NOMO-1 (cell line): ENCODE results near the gene NPIPA5.
"Not testable (repeated sequence)": the region's sequence is repeated elsewhere in the genome, so short reads cannot be mapped to it uniquely, and the experiment has no call there.

Source experiments
- DNase-seq, 2 experiments: peaks; one replicate each; lab custom pipeline; 2025; ENCODE audit not compliant: unreplicated experiment in 2 of 2; lab: John Stamatoyannopoulos, UW

The NPIPA5 gene

DNA sequence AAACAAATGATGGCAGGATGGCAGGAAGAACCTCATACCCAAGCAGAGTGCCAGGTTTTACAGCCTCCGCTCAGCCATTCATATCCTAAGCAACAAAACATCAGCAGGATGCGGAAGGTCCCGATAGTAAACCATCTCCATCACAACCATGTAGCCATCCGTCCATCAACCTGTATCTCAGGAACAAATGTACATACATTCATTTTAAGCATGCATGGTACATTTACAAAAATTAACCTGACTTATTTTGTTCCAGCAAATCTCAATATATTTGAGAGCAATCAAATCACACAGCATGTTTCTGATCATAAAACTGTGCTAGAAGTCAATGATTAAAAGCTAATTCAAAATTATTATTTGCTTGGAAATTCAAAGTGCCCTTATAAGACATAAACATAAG, at the start of gene NPIPA5:
NPIPA5 (minus strand) TSS at position 101 of the 400 bp plus-strand sequence; CDS start at position 101, 0 bp downstream.
- DNase-seq, result not testable (repeated sequence)

DNA sequence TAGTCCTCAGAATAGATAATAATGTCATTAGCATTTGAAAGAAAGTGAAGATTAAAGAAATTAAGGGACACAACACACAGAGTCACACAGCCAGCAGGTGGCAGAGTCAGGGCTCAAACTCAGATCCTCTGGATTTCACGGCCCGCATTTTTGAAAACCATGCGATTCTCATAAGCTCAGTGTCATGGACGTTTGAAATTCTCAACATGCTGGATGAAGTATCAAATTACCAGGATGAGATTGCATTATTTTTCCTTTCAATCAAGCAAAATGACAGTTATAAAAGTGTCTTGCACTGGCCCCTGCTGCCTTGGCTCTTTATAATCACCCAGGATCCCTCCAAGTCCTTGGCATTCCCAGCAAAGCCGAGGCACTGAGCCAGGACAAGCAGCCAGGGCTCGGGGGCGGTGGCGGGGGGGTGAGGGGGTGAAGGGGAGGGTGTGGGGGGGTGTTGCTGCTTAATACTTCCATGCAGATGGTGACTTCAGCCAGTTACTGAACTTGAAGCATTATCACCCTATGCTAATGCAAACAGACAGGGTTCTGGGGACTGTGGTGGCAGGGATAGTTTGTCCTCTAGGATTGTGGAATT, 49.6 kb upstream of the NPIPA5 start:
- DNase-seq, result peak in 1 of 2 experiments; percentile 19

DNA sequence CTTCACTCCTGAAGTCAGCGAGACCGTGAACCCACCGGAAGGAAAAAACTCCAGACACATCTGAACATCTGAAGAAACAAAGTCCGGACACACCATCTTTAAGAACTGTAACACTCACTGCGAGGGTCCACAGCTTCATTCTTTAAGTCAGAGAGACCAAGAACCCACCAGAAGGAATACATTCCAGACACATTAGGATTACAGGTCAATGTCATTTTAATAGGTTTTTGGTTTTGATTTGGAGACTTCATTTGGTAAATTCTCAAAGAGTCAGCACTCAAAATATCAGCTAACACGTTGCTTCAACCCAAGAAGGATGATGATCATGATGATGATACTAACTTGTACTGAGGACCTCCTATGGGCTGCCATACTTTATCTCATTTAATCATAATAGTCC, 48.7 kb upstream of the NPIPA5 start:
- no peak for DNase-seq

DNA sequence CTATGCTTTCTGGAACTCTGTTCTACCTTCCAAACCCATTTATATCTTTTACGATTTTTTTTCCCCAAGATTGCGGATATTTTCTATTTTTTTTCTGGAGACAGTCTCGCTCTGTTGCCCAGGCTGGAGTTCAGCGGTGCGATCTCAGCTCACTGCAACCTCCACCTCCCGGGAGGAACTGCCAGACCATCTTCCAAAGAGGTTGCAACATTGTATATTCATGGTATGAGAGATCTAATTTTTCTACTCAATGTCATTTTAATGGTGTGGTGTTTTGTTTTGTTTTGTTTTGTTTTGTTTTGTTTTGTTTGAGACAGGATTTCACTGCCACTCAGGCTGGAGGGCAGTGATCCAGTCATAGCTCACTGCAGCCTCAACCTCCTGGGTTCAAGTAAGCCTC, 47.8 kb upstream of the NPIPA5 start:
- DNase-seq, result no peak

DNA sequence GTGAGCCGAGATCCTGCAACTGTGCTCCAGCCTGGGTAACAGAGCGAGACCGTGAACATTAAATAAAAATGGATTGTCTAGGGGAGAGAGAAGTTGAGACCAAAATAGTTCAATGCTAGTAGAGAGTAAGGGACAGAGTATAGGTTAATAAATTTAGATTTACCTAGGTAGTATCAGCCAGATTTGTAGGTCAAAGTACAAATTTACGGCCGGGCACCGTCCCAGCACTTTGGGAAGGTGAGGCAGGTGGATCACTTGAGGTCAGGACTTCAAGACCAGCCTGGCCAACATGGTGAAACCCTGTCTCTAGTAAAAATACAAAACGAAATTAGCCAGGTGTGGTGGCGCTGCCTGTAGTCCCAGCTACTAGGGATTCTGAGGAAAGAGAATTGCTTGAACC, 44.1 kb upstream of the NPIPA5 start:
- DNase-seq, result no peak

DNA sequence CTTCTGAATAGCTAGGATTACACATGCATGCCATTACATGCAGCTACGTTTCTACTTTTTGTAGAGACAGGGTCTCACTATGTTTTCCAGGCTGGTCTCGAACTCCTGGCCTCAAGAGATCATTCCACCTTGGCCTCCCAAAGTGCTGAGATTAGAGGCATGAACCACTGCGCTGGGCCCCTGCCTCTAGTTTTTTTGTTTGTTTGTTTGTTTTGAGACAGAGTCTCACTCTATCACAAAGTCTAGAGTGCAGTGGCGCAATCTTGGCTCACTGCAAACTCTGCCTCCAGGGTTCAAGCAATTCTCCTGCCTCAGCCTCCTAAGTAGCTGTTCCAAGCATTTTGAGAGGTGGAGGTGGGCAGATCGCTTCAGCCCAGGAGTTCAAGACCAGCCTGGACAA, 43.6 kb upstream of the NPIPA5 start:
- DNase-seq, result not testable (repeated sequence)

DNA sequence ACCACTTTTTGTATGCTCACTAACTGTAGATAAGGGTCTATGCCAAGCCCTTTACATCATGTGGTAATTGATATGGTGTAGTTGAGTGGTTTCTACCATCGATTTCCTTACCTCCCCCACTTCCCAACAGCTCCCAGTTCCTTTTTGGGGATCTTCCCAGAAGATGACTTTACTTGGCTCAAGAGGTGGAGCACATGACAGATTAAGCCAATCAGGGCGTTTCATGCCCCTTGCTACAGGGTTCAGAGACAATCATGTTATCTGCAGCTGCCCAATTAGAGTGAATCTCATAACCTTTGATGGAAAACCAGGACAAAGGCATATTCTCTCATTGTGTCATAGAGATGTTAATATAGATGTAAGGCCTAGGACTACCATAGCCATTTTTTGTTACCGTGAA, 40.1 kb upstream of the NPIPA5 start:
- DNase-seq, result no peak

DNA sequence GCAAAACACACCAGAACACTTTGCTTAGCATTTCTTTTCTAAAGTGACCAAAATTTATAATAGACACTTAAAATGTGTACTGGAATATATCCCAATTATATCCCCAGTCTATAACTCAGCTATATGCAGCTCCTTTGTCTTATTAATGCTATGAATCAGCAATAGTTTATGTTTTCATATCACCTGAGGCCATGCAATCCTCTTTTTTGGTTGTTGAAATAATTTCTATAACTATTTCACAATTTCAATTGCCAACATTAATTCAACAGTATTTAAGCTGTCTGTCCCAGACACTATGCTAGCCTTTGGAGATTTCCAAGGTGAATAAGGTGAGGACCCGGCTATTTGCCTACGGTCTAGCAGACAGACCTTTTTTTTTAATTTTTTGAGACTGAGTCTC, 39.1 kb upstream of the NPIPA5 start:
- no peak for DNase-seq

DNA sequence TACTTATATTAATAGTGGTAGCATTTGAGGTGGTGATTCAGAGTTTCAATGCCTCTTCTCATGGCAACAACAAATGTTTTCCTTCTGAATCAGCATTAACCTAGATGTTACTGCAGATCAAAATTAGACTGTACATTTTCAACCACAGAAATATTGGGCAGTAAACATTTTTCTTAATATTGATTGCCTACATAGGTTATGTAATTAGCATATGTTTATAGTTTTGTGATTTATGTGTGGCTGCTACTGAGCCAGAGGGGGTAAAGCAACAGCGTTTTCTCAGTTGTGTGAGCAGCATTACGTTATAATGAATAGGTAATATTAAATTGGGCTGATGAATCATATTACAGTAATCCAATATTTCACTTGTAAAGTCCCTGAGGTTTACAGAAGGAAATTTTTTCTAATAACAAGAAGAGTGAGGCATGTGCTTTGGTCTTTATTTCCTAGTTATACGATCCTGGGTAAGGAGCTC, 37.5 kb upstream of the NPIPA5 start:
- no peak for DNase-seq

DNA sequence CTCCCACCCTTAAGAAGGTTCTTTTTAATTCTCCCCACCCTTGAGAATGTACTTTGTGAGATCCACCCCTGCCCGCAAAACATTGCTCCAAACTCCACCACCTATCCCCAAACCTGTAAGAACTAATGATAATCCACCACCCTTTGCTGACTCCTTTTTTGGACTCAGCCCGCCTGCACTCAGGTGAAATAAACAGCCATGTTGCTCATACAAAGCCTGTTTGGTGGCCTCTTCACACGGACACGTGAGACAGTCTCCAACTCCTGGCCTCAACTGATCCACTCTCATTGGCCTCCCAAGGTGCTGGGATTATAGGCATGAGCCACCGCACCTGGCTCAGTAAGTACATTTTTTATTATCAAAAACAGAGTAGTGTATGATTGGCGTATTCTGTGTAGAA, 31.4 kb upstream of the NPIPA5 start:
- DNase-seq, result not testable (repeated sequence)

DNA sequence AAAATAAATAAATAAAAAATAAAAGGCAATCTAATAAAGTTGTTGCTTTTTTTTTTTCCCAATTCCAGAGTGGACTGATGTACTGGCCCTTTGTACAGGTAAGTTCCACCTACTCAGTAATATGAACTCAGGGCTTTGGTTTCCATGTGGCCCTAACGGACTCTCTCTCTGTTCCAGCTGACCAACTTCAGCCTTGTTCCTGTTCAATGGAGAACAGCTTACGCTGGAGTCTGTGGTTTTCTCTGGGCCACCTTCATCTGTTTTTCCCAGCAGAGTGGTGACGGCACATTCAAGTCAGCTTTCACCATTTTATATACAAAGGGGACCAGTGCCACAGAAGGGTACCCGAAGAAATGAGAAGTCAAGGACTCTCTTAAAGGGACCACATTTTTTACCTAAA, 29.7 kb upstream of the NPIPA5 start:
- DNase-seq, result not testable (repeated sequence)

DNA sequence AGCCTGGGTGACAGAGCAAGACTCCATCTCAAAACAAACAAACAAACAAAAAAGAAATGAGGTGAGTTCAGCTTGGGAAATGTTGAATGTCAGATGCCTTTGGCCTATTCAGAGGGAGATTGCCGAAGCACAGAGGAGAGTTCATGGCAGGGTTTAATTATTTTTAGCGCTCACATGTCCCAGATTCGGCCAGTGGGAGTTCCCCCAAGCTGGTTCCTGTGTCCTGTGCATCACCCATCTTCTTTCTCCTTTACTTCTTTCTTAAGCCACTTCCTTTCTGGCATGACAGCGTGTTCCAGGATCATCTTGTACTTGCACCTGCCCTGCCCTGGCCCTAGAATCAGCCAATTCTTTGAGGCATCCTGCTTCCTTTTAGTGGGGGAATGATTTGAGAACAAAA, 26.7 kb upstream of the NPIPA5 start:
- DNase-seq, result no peak

DNA sequence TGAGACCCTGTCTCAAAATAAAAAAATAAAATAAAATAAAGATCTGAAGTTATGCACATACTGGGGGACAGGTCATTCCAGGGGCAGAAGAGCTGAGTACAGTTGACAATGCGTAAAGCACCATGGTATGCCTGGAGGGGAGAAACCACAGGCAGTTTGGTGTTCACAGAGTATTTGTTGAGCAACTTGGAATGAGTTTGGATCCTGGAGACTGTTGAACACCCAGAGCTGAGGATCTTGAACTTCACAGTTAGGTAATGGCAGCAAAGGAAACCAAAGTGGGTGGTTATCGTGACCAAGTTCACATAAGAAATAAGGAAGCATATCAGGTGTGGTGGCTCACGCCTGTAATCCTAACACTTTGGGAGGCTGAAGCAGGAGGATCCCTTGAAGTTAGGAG, 26.0 kb upstream of the NPIPA5 start:
- not testable (repeated sequence) for DNase-seq

DNA sequence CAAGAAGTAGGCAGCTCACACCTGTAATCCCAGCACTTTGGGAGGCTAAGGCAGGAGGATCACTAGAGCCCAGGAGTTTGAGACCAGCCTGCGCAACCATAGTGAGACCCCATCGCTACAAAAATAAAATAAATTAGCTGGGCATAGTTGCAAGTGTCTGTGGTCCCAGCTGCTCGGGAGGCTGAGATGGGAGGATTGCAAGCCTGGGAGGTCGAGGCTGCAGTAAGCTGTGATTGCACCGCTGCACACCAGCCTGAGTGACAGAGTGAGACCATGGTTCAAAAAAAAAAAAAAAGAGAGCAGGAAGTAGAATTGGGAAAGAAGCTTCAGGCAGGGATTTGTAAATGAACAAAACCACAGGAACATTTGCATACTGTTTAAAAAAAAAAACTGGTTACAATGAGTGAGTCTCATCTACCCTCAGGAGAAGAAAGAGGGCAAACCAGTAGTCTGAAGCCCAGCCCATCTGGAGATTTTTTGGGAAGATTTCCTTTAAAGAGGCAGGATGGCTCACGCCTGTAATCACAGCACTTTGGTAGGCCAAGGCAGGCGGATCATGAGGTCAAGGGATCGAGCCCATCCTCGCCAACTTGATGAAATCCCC, 25.4 kb upstream of the NPIPA5 start:
- DNase-seq, result peak; percentile 28 to 40

DNA sequence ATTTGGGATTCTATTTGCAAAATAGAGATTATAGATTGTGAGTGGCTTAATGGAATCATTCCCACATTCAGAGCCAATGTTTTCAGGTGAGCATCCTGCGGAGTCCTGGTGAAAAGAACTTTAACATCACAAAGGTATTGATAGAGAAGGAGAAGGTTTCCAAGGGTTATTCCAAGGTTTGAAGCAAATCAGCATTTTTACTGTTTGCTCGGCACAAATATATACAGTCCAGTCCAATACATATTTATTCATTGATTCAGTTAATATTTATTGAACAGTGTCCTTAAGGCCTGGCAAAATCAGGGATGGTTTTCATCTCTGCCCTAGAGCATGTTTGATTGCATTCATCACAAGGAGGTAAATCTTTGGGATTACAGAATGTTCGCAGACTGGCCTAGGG, 23.9 kb upstream of the NPIPA5 start:
- no peak for DNase-seq

DNA sequence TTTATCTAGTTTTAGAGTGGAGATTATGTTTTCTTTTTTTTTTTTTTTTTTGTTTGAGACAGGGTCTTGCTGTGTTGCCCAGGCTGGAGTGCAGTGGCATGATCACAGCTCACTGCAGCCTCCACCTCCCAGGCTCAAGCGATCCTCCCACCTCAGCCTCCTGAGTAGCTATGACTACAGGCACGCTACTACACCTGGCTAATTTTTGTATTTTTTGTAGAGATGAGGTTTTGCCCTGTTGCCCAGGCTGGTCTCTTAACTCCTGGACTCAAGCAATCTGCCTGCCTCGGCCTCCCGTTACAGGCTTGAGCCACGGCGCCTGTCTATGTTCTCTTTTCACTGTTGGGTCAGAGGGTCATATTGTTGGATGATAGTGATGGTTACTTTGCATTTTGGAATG, 22.2 kb upstream of the NPIPA5 start:
- DNase-seq, result not testable (repeated sequence)

DNA sequence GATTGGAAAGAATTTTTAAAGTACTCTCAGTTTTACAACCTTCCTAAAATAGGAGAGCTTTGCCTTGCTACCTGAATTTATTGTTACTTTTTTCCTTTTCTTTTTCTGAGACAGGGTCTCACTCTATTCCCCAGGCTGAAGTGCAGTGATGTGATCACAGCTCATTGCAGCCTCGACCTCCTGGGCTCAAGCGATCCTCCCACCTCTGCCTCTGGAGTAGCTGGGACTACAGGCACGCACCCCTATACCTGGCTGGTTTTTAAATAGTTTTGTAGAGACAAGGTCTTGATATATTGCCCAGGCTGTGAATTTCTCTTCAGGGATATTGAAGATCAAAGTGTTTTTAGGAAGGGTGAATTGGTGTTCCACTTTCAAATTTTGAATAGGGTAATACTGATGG, 21.2 kb upstream of the NPIPA5 start:
- no peak for DNase-seq

DNA sequence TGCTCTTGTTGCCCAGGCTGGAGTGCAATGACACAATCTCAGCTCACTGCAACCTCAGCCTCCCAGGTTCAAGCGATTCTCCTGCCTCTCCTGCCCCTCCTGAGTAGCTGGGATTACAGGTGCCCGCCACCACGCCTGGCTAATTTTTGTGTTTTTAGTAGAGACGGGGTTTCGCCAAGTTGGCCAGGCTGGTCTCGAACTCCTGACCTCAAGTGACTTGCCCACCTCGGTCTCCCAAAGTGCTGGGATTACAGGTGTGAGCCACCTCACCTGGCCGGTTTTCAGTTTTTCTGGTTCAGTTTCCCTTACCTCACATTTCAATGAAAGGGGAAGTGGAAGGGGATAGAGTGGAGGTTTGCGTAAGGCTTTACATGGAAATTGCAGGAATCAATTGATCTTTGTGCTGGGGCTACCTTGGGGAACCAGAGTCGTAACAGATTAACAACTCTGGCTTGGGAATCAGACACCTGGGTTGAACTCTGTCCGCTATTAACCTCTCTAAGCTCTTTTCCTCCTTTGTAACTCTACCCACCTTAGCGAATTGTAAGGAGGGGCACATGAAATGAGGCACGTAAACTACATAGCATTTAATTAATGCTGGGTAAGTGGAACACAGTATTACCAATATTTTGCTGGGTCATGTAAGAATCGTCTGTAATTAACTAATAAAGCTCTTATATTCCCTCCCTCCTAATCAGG, 20.7 kb upstream of the NPIPA5 start:
- DNase-seq, result peak in 1 of 2 experiments; percentile 2

DNA sequence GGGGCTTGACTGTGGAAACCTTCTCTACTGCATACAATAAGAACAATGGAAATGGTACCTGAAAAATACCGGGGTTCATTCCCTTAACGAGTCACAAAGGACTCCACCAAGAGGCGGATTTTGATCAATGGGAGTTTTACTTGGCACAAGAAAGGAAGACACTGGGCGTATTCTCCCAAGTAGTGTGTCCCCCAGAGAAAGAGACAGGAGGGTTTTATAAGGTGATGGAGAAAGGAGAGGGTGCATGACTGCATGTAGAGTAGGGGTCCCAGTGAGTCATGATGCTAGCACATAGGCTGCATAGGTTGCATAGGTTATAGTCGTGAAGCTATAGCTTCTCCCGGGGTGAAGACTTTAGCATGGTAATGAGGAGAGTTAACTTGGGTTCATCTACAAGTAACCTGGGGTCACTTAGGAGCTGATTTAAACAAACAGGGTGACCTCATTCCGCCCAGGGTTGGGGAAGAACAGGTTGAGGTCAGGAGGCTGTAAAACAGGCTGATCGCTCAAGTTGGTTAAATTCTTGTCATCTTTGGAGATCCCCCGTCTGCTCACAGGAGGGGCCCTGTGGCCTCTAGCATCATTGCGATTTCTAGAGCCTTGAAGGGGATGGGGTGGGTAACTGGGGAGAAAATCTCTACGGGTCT, 19.0 kb upstream of the NPIPA5 start:
- no peak for DNase-seq

DNA sequence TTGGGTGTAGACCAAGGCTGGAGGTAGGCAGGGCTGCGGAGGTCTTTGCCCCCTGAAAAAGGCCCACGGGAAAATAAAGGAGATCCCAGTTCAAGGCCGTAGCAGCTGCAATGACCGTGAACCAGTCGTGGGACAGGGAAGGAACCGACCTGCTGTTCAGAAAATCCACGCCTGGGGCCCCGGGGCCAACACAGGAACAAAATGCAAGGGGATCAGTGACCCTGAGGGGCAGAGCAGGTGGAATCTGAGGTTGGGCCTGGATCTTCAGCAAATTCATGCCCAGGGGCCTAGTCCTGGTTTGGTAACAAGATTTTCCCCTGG, 18.4 kb upstream of the NPIPA5 start:
- DNase-seq, result not testable (repeated sequence)

DNA sequence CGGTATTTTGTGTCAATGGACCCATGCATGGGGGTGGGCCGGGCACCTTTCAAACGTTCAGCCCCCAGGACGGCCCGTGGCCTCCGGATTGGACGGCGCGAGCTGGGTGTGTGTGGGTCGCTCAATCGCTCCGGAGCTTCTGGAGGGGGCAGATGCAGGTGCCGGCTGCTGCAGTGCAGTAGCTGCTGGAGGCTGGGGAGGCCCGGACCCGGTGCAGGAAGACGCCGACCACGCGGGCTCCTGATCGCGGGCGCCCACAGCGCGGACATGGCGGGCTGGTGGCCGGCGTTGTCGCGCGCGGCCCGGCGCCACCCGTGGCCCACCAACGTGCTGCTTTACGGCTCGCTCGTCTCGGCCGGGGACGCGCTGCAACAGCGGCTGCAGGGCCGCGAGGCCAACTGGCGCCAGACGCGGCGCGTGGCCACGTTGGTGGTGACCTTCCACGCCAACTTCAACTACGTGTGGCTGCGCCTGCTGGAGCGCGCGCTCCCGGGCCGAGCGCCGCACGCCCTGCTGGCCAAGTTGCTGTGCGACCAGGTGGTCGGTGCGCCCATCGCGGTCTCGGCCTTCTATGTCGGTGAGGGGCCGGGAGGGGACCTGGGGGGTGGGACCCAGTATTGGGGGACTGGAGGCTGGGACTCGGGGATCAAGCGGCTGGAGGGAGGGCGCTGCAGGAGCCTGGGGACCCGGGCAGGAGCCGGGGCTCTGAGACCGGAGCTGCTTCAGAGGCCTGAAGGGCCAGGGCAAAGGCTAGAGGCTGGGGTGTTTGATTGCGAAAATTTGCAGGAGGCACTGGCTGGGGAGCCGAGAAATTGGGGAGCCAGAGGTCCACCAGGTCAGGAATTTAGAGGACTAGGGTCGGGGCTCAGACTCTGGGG, 17.8 kb upstream of the NPIPA5 start, which contains the start of gene MPV17L:
MPV17L (plus strand) TSS at position 124 of the 878 bp plus-strand sequence; CDS start at position 268, 144 bp downstream.
- peak; percentile 49 to 59 for DNase-seq
